IPS DF 19.7 (cell line): ENCODE data around the gene EMILIN1.

Experiments
- DNase-seq: peaks from one replicate; pipeline ENCODE4 v3.0.0-alpha.2; 2013; ENCODE audit warnings: low read depth, low spot score

EMILIN1 gene

DNA sequence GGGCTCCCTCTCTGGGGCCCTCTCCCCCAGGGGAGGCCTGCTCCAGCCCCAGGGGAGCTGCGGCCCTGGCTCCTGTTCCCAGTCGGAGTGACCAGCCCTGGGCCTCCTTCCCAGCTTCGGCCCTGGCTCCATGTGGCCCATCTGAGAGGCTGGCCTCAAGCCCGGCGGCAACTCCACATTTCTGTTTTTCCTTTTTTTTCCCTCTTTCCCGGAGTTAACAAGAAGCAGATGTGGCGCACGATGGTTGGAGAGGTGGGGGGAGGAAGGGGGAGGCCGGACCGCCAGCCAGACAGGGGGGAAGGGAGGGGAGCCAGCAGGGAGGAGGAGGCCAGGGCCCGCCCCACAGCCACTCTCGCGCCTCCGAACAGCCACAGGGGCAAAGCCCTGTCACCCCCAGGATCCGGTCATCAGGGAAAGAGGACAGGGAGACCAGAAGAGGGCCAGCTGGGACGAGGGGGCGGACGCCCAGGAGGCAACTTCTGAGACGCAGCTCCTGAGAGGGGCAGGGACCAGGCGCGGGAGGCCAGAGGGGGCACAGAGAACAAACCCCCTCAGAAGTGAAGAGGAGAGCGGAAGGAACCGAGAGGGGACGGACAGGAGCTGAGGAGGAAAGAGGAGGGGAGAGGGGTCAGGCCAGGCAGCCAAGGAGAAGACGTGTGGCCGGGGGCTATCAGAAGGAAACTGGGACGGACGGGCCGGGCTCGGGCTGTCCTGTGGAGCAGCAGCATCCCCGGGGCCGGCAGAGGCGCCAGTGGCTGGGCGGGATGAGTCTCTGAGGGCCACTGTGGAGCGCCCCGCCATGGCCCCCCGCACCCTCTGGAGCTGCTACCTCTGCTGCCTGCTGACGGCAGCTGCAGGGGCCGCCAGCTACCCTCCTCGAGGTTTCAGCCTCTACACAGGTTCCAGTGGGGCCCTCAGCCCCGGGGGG is at the start of gene EMILIN1:
EMILIN1 (plus strand) TSS at position 349 of the 928 bp plus-strand sequence; CDS start at position 800, 451 bp downstream.
- no peak for DNase-seq

DNA sequence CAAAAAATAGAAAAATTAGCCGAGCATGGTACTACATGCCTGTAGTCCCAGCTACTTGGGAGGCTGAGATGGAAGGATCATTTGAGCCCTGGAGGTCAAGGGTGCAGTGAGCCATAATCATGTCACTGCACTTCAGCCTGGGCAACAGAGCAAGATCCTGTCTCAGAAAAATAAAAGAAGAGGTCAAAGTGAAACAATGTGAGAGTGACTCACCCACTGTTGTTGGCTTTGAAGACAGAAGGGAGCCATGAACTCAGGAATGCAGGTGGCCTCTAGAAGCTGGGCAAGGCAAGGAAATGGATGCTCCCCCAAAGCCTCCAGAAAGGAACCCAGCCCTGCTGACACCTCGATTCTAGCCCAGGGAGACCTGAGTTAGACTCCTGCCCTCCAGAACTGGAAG is 49.4 kb upstream of the EMILIN1 start:
- no peak for DNase-seq

DNA sequence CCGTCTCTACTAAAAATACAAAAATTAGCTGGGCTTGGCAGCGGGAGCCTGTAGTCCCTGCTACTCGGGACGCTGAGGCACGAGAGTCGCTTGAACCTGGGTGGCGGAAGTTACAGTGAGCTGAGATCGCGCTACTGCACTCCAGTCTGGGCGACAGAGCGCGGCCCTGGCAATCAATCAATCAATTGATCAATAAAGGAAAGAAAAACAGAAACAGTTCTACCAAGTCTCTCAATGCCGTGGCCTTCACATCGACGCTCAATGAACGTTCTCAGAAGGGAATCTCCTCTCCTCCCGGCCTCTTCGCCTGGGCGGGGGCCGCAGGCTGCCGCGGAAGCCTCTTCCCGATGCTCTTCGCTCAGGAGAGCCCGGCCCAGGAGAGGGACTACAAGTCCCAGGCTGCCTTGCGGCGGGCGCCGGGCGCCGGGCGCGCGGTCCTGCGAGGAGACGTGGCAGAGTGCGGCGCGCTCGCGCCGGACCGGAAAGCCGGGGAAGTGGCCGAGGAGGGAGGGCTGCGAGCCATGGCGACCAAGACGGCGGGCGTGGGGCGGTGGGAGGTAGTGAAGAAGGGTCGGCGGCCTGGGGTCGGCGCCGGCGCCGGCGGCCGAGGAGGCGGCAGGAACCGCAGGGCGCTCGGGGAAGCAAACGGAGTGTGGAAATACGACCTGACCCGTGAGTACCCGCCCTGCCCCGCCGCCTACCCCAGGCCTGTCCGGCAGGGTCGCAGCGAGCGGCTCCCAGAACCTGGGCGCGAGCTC is 45.7 kb upstream of the EMILIN1 start, which contains the start of gene TMEM214:
TMEM214 (plus strand) TSS at position 471 of the 758 bp plus-strand sequence; CDS start at position 522, 51 bp downstream.
- DNase-seq: peak; percentile 33

DNA sequence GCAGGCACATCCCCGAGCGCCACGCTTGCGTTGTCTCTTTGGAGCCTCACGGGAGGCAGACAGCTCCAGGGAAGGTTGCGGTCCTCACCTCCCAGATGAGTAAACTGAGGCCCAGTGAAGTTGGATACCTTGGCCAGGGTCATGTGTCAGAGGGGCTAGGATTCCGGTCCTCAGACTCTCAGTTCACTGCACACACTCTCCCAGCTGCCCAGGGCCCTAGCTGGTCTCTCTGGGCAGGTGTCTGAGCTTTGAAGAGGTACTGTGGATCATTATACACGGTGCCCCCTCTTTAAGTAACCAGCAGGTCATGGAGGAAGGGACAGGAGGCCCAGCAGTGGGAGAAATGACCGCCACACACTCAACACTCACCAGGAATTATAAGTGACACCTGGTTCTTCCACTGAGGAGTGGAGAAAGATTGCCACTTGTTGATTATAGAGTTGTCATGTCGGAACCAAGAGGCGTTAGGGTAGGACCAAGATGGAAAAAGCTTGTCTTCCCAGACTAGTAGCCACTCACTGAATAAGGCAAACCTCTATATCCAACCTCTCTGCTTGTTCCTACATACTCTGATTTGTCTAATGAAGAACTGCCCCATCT is 45.1 kb upstream of the EMILIN1 start:
- DNase-seq: no peak

DNA sequence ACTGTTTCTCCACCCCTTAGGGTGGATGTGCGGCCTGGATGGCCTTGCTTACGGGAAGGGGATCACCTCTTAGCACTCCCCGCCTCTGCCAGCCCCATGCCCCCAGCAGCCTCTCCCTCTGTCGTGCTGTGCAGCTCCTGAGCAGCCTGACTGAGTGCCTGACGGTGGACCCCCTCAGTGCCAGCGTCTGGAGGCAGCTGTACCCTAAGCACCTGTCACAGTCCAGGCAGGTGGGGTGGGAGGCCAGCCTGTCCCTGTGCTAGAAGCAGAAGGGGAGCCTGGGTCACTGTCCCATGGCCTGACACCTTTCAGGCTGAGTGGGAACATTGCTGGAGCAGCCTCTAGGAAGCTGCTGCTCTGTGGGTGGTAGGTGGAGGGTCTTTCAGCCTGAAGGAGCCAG is 40.4 kb upstream of the EMILIN1 start:
- no peak for DNase-seq

DNA sequence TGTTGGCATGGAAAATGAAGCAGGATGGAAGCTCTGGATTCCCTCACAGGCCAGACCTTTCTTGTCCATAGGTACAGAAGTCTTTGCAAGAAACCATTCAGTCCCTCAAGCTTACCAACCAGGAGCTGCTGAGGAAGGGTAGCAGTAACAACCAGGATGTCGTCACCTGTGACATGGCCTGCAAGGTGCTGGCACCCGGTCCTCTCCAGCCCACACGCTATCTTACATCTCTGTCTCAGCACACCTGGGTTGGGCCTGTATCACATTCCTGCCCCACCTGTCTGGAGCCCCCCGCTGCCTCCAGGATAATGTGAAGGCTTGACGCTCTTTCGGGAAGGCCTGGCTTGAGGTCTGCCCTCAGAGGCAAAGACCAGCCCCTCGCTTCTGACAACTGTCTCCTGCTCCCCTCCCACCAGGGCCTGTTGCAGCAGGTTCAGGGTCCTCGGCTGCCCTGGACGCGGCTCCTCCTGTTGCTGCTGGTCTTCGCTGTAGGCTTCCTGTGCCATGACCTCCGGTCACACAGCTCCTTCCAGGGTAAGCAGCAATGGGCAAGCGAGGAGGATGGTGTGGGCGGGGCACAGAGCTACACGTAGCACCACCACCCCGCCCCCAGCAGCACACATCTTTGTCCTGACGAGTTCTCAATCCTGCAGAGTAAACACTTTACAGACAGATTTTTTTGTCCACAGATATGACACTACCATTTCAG is 39.6 kb upstream of the EMILIN1 start:
- no peak for DNase-seq

DNA sequence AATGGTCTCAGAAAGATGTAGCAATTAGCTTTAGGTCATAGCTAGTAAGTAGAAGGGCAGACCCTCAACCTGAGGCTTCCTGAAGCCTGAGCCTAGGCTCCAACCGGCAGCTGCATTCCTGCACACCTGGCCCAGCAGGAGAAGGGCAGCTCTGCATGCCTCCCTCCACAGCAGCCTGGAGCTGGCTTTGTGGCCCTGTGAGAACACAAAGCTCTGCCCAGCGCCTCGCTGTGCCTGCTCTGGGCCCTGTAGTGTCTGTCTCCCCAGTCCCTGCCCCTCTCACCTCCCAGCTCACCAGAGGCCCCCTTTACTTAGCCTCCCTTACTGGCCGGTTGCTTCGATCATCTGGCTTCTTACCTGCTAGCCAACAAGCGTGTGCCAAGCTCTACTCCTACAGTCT is 39.0 kb upstream of the EMILIN1 start:
- no peak for DNase-seq

DNA sequence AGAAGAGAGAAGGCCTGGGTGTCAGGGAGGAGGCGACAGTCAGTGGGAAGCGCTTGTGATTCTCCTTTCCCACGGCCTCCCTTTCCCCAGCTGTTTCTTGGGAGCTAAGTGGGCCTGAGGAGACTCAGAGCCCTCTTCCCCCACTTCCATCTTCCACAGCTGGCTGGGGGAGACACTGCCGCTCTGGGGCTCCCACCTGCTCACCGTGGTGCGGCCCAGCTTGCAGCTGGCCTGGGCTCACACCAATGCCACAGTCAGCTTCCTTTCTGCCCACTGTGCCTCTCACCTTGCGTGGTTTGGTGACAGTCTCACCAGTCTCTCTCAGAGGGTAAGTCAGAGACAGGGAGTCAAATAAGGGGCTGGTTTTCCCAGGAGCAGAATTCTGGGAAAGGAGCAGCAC is 38.5 kb upstream of the EMILIN1 start:
- no peak for DNase-seq

DNA sequence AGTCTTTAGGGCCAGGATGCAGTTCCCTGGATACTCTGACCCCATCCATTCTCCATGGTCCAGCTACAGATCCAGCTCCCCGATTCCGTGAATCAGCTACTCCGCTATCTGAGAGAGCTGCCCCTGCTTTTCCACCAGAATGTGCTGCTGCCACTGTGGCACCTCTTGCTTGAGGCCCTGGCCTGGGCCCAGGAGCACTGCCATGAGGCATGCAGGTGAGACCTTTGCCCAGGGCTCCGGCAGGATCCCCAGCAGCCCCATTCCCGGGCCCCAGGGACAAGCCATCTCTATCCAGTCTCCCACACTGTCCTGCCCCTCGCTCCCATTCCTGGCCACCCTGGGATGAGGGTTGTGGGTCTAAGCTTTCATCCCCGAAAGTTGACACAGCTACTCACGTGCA is 38.1 kb upstream of the EMILIN1 start:
- DNase-seq: no peak

DNA sequence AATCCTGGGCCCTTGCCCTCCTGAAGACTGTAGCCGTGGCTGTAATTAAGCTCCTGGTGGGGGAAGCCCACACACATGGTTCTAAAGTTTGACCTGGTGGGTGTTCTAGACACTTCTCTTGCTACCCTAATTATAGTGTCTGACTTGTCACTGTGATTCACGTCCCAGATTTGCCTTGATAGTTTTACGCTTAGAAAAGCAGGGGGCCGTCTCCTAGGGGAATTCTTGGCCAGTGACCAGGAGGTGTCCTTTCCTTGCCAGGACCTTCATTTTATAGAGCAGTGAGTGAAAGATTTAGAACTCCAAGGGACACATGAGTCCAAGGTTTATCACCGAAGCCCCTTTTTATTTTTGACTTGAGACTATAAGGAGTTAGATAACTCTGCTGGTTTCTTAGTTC is 36.7 kb upstream of the EMILIN1 start:
- no peak for DNase-seq

DNA sequence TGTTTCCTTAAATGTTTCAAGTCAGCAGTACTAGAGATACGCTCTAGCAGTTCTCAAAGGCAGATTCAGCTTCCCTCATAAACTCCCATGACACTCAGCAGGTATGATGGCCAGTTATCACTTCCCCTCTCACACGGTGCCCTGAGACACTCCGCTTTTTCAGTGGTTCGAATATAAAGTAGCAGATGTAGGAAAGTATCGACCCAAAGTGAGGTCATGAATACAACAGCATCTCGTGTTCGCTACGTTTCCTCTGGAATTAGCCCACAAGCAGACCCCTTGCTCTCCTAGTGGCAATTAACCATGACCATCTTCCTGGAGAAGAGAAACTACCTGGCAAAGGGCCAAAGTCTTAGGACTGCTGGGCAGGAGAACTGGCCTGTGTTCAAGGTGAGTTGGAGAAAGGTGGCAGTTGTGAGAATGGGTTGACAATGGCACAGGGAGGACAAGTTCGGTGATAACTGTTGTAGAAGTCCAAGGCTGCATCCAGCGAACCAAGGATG is 36.2 kb upstream of the EMILIN1 start:
- DNase-seq: no peak

DNA sequence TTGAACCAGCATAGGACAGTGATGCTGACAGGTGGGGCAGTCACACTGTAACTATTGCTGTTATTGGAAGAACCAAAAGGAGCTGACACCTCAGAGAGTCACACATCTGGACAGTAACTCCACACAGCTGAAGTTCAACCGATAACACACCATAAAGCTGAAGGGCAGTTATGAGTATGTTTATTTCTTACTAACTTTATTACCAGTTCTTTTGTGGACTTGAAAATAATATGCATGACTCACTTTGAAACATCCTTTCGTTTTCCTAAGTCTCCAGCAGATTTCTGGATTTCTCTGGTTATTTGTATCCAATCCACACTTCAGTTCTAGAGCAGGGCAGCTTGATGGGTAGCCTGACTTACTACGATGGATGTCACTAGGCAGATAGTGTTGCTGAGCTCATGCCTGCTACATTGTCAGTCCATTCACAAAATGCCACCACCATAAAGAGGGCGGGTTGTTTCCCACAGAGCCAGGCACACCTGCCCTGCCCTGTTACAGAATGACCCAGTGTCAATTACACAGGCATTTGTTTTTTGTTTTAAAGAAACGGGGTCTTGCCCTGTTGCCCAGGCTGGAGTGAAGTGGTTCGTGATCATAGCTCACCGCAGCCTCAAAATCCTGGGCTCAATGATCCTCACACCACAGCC is 35.3 kb upstream of the EMILIN1 start:
- DNase-seq: no peak

DNA sequence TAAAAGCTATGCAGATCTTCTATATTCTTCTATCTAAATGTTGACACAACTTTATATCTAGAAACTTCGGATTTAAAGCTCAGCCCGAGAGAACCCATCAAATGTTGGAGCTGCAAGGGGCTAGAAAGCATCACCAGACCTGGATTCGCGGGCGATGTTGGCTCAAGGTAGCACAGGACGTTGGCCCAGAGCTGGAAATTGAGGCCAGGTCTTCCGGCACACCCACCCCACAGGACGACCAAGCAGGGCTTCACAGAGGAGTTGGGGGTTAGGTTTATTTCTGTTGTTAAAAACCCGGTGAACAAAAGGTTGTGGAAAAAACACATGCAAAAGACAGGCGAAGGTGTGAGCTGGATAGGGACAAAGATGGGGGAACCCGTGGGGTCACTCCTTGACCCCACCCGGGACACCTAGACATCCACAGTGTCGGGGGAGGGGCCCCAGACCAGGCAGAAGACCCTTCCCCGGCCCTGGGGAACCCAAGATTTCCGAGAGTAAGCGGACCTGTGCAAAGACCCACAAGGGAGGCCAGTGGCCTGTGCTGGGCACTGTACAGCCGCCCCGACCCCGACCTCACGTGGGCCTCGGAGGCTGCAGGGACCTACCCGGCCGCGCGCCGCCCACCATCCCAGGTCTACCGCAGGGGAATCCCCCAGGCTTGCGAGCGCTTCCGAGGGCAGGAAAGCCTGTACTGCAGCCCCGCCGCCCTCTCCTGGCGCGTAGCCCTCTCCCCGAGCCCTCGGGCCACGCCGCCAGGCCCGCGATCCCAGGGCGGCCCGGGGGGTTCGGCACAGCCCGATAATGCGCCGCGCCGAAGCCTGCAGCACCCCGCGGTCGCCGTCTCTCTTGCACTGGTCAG is 28.8 kb upstream of the EMILIN1 start:
- DNase-seq: no peak

DNA sequence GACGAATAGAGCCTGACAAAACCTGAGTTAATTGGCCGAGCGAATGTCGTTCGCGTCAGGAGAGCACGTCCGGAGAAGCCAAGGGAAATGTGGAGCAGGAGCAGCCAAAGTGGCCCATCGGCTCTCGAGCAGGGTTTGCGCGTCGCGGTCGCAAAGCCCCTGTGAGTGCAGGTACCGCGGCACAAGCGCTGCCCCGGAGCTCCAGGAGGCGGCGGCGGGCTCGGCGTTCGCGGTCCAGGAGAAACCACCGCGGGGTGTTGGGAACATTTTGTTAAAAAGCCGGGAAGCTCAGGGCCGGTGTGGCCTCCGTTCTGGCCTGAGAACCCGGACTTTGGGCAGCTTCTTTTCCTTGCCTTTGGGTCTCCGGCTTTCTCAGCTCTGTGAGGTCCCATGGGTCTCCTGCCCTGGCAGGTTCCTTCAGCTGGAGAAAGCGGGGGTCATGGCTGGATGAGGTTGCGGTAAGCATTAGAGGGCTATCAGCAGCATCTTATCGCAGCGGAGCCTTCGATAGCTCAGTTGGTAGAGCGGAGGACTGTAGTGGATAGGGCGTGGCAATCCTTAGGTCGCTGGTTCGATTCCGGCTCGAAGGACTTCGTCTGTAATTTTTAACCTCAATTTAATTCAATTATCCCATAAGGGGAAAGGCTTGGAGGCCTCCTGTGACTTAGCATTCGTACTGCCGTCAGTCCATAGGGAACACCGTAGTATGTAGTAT is 28.0 kb upstream of the EMILIN1 start:
- no peak for DNase-seq

DNA sequence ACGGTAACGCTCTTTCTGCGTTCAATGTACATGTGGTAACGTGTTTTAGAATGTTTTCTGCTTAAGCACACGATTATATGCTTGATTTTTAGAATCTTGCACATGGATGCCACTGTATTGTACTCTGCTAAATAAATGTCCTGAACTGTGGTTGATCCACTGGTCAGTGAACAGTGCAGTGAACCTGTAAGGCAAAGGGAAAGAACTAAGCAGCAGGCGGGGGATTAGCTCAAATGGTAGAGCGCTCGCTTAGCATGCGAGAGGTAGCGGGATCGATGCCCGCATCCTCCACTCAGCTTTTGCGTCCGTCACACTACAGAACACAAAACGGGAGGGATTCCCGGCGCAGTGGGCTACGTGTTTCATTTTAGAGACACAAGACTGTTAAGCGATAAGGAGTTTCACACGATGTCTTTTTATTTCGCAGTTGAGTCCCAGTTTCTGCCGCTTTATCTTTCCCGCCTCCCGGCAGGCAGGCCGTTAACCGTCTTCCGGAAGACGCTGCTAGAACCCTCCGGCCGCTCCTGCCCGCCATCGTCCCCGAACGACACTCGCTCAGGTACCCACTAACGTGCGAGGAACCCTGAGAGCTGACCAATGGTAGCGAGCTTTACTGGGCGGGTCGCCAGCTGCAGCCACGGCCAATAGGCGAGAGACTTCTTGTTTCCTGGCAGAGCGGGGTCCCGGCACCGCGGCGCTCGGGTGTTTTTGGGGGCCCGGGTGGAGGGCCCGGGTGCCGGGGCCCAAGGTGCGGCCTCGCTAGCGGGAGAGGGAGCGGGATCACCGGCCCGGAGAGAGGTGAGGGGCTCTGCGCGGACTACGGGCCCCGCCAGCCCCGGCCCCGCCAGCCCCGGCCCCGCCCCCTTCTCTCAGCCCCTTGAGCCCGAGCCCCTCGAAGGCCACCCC is 27.2 kb upstream of the EMILIN1 start, which contains the start of gene AGBL5:
AGBL5 (plus strand) TSS at position 673 of the 906 bp plus-strand sequence. CDS start 1,291 bp downstream, outside the sequence.
- no peak for DNase-seq

DNA sequence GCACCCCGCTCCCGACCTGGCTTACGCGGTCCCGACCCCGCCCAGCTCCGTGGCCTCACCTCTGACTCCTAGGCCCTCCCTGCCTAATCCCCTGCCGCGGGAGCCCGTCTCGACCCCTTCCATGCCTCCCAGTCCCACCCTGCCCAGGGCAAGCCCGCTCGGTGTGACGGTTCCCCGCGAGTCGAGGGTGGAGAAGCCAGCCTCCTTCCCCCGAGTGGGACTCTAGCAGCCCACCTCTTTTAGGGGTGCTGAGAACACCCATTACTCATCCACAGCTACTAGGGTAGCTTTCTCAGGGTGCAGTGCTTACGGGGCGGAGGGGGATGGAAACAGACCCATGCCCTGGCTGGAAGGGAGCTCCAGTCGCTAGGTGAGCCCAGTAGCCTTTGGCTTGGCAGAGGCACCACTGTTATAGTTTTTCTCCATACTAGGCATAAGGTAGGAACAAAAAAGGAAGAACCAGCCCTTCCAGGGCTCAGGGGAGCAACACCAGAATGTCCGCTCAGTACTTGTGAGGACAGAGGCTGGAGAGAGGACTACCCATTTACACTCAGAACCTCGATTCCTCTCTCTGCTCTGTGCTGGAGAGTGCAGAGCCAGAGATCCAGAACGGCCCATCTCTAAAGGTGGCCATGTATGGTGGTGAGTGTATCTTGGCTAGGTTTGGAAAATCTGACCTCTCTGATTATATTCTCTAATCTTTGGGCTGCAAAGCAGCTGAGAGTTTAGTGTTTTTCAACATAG is 26.3 kb upstream of the EMILIN1 start:
- no peak for DNase-seq

DNA sequence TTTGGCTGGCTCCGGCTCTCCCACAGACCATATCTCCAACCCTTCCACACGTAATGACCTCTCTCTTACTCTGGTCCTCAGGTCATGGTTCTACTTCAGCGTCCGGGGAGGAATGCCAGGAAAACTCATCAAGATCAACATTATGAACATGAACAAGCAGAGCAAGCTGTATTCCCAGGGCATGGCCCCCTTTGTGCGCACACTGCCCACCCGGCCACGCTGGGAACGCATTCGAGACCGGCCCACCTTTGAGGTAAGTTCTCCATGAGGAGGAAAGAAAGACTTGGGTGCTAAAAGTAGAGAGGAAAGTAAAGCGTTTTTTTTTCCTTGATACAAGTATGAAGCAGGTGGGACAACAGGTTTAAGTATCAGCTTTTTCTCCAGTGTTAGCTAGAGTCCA is 25.1 kb upstream of the EMILIN1 start:
- DNase-seq: no peak
